GM23338 (cell line): ENCODE measurements around the gene POMC. TPM values are rescaled to one million over a fixed set of nuclear protein-coding genes. Genes with fewer than 3 reads are reported as not detected.

Experiments used
- ATAC-seq: fragments of 200-7000 bp; cut with Tn5 transposase; 3 replicates; pipeline ENCODE4 v1.9.1; 2020
- DNase-seq: peaks from one replicate; pipeline ENCODE4 v3.0.0-alpha.2; 2015; ENCODE audit warnings: low spot score
- H2AFZ ChIP-seq: fragments of 200-600 bp; sonication (generic); 2 replicates; pipeline ENCODE4 v1.8.0; 2016; ENCODE audit warnings: antibody characterized with exemption, mild to moderate bottlenecking, moderate library complexity
- H3F3A ChIP-seq: fragments of 200-600 bp; sonication (generic); replicated peaks from 2 replicates; pipeline ENCODE4 v1.8.0; 2017; ENCODE audit warnings: antibody characterized with exemption, mixed run types, low read depth
- H3K27ac ChIP-seq: fragments of 200-600 bp; sonication (generic); 2 replicates; pipeline ENCODE4 v1.6.1; 2016; ENCODE audit warnings: low read depth
- H3K27me3 ChIP-seq: fragments of 200-600 bp; sonication (generic); 2 replicates; pipeline ENCODE4 v1.8.0; 2016; ENCODE audit warnings: mild to moderate bottlenecking, mixed run types, moderate library complexity; ENCODE audit not compliant: insufficient read depth
- H3K36me3 ChIP-seq: fragments of 200-600 bp; sonication (generic); 2 replicates; pipeline ENCODE4 v1.8.0; 2016; ENCODE audit warnings: mild to moderate bottlenecking; ENCODE audit not compliant: insufficient read depth
- H3K4me1 ChIP-seq: fragments of 200-600 bp; sonication (generic); 2 replicates; pipeline ENCODE4 v1.8.0; 2016; ENCODE audit warnings: mild to moderate bottlenecking, moderate library complexity; ENCODE audit not compliant: insufficient read depth
- H3K4me2 ChIP-seq: fragments of 200-600 bp; sonication (generic); 2 replicates; pipeline ENCODE4 v1.7.1; 2017; ENCODE audit warnings: mixed run types
- H3K4me3 ChIP-seq: fragments of 200-600 bp; sonication (generic); 2 replicates; pipeline ENCODE4 v1.6.1; 2016; ENCODE audit warnings: mixed run types
- H3K79me2 ChIP-seq: fragments of 200-600 bp; sonication (generic); replicated peaks from 2 replicates; pipeline ENCODE4 v1.8.0; 2017; ENCODE audit warnings: mild to moderate bottlenecking; ENCODE audit not compliant: insufficient read depth
- H3K9me2 ChIP-seq: fragments of 200-600 bp; sonication (generic); 2 replicates; pipeline ENCODE4 v1.8.0; 2017; ENCODE audit not compliant: insufficient read depth
- H4K20me1 ChIP-seq: fragments of 200-600 bp; sonication (generic); replicated peaks from 2 replicates; pipeline ENCODE4 v1.8.0; 2017; ENCODE audit warnings: mild to moderate bottlenecking; ENCODE audit not compliant: insufficient read depth
- H3K27ac Mint-ChIP-seq: 2 replicates; pipeline ENCODE4 v1.8.0; 2020; ENCODE audit warnings: inconsistent platforms, mild to moderate bottlenecking, moderate library complexity, mixed read lengths
- H3K27me3 Mint-ChIP-seq: 3 replicates; pipeline ENCODE4 v1.8.0; 2022; ENCODE audit warnings: low read depth, mild to moderate bottlenecking, moderate library complexity, mixed read lengths, inconsistent platforms; ENCODE audit not compliant: insufficient read depth, poor library complexity
- H3K36me3 Mint-ChIP-seq: 3 replicates; pipeline ENCODE4 v1.8.0; 2021; ENCODE audit warnings: low read depth, mild to moderate bottlenecking, inconsistent platforms, moderate library complexity, mixed read lengths
- H3K4me1 Mint-ChIP-seq: 3 replicates; pipeline ENCODE4 v1.8.0; 2020; ENCODE audit warnings: mild to moderate bottlenecking, inconsistent platforms, mixed read lengths
- H3K4me3 Mint-ChIP-seq: 3 replicates; pipeline ENCODE4 v1.8.0; 2021; ENCODE audit warnings: moderate library complexity, mild to moderate bottlenecking, inconsistent platforms, mixed read lengths
- H3K9me3 Mint-ChIP-seq: 3 replicates; pipeline ENCODE4 v1.8.0; 2020; ENCODE audit warnings: moderate library complexity, mild to moderate bottlenecking, inconsistent platforms, mixed read lengths
- EZH2 ChIP-seq: fragments of 200-600 bp; sonication (generic); IDR thresholded peaks from one replicate; pipeline ENCODE4 v1.8.0; 2017; ENCODE audit warnings: antibody characterized with exemption, mild to moderate bottlenecking, low read depth; ENCODE audit not compliant: unreplicated experiment
- STAT1 ChIP-seq: IDR thresholded peaks from one replicate; pipeline ENCODE4 v1.6.1; 2016; ENCODE audit warnings: antibody characterized with exemption; ENCODE audit not compliant: unreplicated experiment
- polyA plus RNA-seq: library from polyadenylated mRNA; unstranded; fragments of >200 nt; fragmentation: Nextera tagmentation; extraction: Ambion mirVana; gene quantifications from 2 replicates; pipeline ENCODE4 v1.2.1, GENCODE V29; 2016
- total RNA-seq: library from RNA; depleted of rRNA; stranded (reverse); fragments of >200 nt; shearing (Covaris generic); gene quantifications from 2 replicates; pipeline ENCODE4 v1.2.3, GENCODE V29; 2014
- TF ChIP-seq, protein P1 (sequence below): fragments of 250-450 bp; sonication (Bioruptor Pico); IDR thresholded peaks from 2 replicates; pipeline ENCODE4 v1.5.0; 2020; ENCODE audit warnings: mild to moderate bottlenecking, moderate library complexity
- TF ChIP-seq, protein P2 (sequence below): IDR thresholded peaks from one replicate; pipeline ENCODE4 v1.6.1; 2018; ENCODE audit warnings: antibody characterized with exemption; ENCODE audit not compliant: unreplicated experiment

POMC gene
- total and polyA plus RNA-seq, 2 experiments from 2014 or later, result 8.5 to 12.3 TPM

DNA sequence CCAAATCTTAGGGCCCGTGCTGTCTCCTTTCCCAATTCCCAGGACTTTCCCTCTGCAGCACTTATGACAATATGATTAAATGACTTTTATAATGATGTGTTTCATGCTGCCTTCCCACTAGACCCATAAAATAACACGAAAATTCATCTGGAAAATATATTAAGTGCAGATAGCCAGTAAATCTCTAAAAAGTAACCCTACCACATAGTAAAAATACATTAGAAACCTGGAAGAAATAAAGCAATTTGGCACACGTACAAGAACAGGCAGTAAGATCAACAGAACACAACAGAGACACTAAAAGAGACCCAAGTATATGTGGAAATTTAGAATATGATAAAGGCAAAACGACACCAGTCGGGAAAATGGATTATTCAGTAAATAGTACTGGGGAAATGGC lies 30.2 kb upstream of the POMC start (continued):
- TF ChIP-seq, protein P1, sequence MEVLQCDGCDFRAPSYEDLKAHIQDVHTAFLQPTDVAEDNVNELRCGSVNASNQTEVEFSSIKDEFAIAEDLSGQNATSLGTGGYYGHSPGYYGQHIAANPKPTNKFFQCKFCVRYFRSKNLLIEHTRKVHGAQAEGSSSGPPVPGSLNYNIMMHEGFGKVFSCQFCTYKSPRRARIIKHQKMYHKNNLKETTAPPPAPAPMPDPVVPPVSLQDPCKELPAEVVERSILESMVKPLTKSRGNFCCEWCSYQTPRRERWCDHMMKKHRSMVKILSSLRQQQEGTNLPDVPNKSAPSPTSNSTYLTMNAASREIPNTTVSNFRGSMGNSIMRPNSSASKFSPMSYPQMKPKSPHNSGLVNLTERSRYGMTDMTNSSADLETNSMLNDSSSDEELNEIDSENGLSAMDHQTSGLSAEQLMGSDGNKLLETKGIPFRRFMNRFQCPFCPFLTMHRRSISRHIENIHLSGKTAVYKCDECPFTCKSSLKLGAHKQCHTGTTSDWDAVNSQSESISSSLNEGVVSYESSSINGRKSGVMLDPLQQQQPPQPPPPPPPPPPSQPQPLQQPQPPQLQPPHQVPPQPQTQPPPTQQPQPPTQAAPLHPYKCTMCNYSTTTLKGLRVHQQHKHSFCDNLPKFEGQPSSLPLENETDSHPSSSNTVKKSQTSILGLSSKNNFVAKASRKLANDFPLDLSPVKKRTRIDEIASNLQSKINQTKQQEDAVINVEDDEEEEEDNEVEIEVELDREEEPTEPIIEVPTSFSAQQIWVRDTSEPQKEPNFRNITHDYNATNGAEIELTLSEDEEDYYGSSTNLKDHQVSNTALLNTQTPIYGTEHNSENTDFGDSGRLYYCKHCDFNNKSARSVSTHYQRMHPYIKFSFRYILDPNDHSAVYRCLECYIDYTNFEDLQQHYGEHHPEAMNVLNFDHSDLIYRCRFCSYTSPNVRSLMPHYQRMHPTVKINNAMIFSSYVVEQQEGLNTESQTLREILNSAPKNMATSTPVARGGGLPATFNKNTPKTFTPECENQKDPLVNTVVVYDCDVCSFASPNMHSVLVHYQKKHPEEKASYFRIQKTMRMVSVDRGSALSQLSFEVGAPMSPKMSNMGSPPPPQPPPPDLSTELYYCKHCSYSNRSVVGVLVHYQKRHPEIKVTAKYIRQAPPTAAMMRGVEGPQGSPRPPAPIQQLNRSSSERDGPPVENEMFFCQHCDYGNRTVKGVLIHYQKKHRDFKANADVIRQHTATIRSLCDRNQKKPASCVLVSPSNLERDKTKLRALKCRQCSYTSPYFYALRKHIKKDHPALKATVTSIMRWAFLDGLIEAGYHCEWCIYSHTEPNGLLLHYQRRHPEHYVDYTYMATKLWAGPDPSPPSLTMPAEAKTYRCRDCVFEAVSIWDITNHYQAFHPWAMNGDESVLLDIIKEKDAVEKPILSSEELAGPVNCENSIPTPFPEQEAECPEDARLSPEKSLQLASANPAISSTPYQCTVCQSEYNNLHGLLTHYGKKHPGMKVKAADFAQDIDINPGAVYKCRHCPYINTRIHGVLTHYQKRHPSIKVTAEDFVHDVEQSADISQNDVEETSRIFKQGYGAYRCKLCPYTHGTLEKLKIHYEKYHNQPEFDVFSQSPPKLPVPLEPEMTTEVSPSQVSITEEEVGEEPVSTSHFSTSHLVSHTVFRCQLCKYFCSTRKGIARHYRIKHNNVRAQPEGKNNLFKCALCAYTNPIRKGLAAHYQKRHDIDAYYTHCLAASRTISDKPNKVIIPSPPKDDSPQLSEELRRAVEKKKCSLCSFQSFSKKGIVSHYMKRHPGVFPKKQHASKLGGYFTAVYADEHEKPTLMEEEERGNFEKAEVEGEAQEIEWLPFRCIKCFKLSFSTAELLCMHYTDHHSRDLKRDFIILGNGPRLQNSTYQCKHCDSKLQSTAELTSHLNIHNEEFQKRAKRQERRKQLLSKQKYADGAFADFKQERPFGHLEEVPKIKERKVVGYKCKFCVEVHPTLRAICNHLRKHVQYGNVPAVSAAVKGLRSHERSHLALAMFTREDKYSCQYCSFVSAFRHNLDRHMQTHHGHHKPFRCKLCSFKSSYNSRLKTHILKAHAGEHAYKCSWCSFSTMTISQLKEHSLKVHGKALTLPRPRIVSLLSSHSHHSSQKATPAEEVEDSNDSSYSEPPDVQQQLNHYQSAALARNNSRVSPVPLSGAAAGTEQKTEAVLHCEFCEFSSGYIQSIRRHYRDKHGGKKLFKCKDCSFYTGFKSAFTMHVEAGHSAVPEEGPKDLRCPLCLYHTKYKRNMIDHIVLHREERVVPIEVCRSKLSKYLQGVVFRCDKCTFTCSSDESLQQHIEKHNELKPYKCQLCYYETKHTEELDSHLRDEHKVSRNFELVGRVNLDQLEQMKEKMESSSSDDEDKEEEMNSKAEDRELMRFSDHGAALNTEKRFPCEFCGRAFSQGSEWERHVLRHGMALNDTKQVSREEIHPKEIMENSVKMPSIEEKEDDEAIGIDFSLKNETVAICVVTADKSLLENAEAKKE (CRISPR knock-in tag), result no peak
- TF ChIP-seq EZH2, result no peak
- no peak for TF ChIP-seq STAT1

DNA sequence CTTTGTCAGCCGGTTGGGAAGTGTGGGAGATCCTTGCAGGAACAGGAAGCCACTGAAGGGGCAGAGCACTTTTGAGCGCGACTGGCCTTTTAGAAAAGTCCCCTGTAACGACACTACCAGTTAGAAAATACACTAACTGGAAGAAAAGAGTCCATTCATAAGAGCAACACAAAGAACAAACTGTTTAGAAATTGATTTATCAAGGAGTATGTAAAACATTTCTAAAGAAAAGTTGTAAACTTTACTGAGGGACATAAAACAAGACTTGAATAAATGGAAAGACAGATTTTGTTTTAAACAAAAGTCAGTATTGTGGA lies 29.8 kb upstream of the POMC start:
- H3F3A ChIP-seq, result peaks cover 4% of the 10 kb centered on the region; the same call in 1 of the 2 replicates
- no peaks in the 10 kb centered on the region for H3K79me2 ChIP-seq
- H3K4me2 ChIP-seq, result no peak overlapping the region
- H3K27ac Mint-ChIP-seq, result no peak overlapping the region
- DNase-seq (no peak), ATAC-seq (no peak)
- no peak overlapping the region for H3K27ac ChIP-seq
- H3K4me1 Mint-ChIP-seq, result peaks cover 5% of the 10 kb centered on the region; the same call in 2 of the 3 replicates
- no peaks in the 10 kb centered on the region for H3K27me3 ChIP-seq
- no peaks in the 10 kb centered on the region for H3K4me1 ChIP-seq
- H3K27me3 Mint-ChIP-seq, result peaks cover 14% of the 10 kb centered on the region
- no peaks in the 10 kb centered on the region for H3K9me2 ChIP-seq
- TF ChIP-seq, protein P2, sequence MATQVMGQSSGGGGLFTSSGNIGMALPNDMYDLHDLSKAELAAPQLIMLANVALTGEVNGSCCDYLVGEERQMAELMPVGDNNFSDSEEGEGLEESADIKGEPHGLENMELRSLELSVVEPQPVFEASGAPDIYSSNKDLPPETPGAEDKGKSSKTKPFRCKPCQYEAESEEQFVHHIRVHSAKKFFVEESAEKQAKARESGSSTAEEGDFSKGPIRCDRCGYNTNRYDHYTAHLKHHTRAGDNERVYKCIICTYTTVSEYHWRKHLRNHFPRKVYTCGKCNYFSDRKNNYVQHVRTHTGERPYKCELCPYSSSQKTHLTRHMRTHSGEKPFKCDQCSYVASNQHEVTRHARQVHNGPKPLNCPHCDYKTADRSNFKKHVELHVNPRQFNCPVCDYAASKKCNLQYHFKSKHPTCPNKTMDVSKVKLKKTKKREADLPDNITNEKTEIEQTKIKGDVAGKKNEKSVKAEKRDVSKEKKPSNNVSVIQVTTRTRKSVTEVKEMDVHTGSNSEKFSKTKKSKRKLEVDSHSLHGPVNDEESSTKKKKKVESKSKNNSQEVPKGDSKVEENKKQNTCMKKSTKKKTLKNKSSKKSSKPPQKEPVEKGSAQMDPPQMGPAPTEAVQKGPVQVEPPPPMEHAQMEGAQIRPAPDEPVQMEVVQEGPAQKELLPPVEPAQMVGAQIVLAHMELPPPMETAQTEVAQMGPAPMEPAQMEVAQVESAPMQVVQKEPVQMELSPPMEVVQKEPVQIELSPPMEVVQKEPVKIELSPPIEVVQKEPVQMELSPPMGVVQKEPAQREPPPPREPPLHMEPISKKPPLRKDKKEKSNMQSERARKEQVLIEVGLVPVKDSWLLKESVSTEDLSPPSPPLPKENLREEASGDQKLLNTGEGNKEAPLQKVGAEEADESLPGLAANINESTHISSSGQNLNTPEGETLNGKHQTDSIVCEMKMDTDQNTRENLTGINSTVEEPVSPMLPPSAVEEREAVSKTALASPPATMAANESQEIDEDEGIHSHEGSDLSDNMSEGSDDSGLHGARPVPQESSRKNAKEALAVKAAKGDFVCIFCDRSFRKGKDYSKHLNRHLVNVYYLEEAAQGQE, result no peak
- H3K9me3 Mint-ChIP-seq, result no peaks in the 10 kb centered on the region
- H3K36me3 ChIP-seq, result no peaks in the 10 kb centered on the region
- H3K36me3 Mint-ChIP-seq, result no peaks in the 10 kb centered on the region
- H3K4me3 Mint-ChIP-seq, result no peak overlapping the region
- no peak overlapping the region for H3K4me3 ChIP-seq
- no peaks in the 10 kb centered on the region for H4K20me1 ChIP-seq
- H2AFZ ChIP-seq, result peak overlapping the region; percentile 89; the same call in 1 of the 2 replicates
